Measurements from ENCODE around the gene TVP23C.

The TVP23C gene

DNA sequence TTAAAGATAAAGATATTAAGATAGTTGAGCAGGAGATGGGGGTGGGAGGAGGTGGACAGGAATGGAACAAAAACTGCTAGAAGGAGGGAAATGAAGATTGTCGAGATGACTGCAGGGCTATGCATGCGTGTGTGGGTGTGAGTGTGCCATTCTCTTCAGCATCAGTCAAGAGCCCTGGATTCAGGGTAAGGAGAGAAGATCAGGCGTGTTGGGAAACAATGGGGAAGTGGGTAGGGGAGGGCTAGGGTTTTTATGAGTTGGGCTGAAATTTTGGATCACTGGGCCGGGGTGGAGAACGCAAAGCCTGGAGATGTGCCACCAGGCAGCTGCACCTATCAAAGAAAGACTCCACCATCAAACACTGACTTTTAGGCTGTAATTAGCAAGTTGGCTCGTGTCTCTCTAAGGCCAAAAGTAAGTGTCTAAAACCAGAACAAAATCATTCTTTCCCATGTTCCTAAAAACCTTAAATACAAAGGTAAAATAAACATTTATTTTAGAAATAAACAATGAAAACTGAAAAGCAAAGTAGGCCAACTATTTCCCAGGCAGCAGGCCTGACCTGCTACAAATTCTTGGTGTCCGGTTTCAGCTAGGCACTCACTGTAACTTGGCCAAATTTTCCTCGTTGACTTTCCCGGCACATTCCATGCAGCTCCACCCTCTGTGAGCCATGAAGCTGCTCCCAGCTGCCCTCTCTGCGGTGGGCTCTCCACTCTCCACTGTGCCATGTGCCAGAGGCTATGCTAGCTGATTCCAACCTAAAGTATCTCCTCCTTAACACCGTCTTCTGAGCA lies 100.1 kb downstream of the TVP23C start:
- DNase-seq: peak; percentile 85

DNA sequence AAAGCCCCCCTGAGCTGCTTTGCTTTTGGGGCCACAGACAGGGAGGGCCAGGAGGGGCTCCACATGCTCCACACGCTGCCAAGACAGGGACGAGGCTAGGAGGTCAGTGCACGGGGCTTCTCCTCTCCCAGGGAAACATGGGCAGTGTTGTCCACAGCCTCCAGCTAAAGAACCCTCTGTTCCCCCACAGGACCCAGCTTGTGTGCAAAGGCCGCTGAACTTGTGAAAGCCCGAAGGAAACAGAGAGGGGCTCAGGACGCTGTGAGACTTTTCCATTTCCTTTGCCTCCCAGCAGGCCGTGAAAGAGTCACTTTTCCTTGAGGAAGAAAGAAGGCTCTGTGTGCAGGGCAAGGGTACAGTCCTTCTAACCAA lies 105.6 kb downstream of the TVP23C start:
- no peak for DNase-seq

DNA sequence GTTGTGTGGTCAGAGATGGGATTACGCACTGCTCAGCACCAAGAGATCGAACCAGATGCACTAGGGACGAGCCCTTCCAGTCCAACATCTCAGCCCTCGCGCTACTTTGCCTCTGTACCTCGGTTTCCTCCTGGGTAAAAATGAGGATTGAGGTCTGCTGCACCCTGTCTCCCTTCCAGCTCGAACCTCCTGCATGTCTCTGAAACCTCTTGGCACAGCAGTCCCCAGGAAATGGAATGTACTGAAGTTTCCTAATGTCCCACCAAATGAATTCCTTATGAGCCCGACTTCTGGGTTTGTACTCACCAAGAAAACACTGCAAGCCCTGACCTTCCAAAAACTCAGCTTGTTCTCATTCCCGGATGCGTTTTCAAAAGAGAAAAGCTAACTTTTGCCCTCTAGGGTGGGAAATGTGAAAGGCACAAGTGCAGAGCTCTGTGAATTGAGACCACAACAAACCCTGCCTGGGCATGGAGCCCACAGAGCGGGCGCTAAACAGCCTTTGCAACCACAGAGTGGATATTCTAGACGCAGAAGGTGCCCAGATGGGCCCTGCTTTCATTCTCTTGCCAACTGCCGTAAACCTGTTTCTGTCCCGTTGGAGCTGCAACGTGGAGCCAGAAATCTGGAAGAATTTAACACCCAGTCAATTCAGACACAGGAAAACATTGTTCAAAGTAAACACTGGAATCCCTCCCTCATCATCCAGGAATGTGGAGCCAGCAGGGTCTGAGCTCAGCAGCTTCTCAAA lies 106.1 kb downstream of the TVP23C start:
- DNase-seq: peak; percentile 93

DNA sequence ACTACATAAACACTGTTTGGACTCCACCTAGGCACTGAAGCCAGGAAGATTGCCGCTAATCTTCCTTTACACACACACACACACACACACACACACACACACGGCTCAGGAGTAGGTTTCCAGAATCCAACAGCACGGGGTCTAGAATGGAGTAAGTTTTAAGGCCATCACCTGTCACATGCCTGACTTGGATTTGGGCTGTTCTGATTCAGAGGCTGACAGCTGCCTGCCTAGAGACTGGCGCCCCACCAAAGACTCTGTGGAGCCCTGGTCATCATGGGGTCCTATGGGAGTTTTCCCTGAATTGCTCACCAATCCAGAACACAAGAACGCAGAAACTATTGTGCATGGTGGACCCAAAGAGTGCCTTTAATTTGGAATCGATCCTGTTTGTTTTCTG lies 106.8 kb downstream of the TVP23C start:
- DNase-seq: no peak

DNA sequence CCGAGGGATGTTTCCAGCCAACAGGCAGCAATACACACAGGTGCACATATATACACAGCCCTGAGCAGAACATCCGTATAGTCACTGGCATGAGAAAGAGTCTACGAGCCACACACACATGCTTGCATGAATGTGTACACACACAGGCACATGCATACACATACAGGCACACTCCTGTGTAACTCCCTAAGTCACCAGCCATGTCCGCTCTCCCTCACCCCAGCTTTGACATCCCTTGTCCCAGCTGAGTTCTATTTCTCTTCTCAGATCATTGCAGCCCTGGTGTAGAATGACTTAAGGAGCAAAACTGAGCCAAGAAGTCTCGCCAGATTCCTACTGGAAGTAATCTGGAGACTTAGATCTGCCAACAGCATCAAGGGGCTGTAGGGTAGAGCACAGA lies 108.9 kb downstream of the TVP23C start:
- no peak for DNase-seq

DNA sequence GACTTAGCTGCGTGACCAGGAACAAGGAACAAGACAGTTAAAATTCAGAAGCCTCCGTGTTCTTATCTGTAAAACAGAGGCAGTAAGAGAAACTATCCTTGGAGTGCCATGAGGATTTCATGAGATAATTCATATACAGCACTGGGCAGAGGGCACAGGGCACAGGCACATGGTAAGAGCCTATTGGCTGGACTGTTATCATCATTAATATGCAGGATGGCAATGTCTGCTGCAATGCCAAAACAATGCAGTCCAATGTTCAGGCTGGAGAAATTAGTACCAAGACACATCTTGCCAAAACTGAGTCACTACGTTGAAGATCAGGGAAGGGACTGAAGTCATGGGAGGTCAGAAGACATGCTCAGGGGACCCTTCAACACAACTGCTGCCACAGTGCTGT lies 109.5 kb downstream of the TVP23C start:
- DNase-seq: no peak

DNA sequence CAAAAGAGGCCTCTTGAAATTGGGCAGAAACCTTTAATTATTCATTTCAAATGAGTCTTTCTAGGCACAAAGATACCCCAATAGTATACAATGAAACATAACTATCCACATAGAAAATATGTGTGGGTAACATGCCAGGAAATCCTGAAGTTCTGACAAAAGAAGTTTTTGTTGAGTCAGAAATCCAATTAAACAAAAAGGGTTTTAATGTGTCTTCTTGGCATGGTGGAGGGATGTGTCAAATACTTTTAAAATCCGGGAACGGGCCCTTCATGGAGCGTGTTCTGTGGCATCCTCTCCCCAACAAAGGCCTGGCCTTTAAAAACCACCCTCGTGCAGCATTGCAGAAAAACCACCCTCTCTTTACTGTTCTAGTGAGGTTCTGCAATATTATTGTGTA lies 110.0 kb downstream of the TVP23C start:
- DNase-seq: peak; percentile 35

DNA sequence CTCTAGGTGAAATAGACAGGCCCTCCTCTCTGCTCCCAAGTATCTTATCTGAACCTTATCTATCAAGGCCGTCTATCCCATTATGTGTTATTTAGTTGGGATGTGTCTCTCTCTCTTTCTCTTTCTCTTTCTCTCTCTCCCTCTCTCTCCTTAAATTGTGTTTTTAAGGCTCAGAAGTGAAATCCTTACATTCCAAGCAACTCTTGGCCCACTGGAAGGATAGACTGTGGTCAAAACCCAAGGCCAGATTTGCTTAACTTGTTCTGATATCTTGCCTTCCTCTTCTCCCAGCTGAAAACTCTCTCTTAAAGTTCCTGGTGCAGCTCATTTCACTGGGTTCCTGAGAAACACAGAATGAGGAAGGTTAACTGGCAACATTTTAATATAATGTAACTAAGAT lies 110.5 kb downstream of the TVP23C start:
- DNase-seq: no peak
